Ovary (tissue), 9 donors: Measurements from ENCODE around the gene SH3GL3. TPM values are rescaled to one million over a fixed set of nuclear protein-coding genes. Genes with fewer than 3 reads are reported as not detected.

Experiments used
- DNase-seq, 5 donors: peaks; one replicate each; pipeline ENCODE4 v3.0.0-alpha.2; 2019 to 2020
- H3K27ac ChIP-seq, 2 donors: fragments of 200-600 bp; one replicate each; pipeline versions ENCODE4 v1.5.1 to v1.8.0; 2019 to 2022
- H3K27me3 ChIP-seq: fragments of 200-600 bp; one replicate; pipeline ENCODE4 v1.8.0; 2022
- H3K36me3 ChIP-seq: fragments of 200-600 bp; sonication (generic); one replicate; pipeline ENCODE4 v1.5.1; 2019
- H3K4me1 ChIP-seq: one replicate; pipeline ENCODE4 v1.8.1; 2013; ENCODE audit warnings: mild to moderate bottlenecking, moderate library complexity; ENCODE audit not compliant: insufficient read depth
- H3K4me3 ChIP-seq: fragments of 200-600 bp; sonication (generic); one replicate; pipeline ENCODE4 v1.5.1; 2017
- H3K9me3 ChIP-seq, 2 donors: fragments of 200-600 bp in 1 of 2; sonication (generic) in 1 of 2; one replicate each; pipeline versions ENCODE4 v1.5.1 to v1.8.1; 2013 to 2019; ENCODE audit warnings: mild to moderate bottlenecking in 1 of 2, moderate library complexity in 1 of 2
- EP300 ChIP-seq: sonication (generic); formaldehyde crosslinking; IDR thresholded peaks from one replicate; pipeline ENCODE4 v1.6.1; 2017; ENCODE audit warnings: antibody characterized with exemption
- POLR2A ChIP-seq: fragments of 450-650 bp; IDR thresholded peaks from one replicate; pipeline ENCODE4 v1.6.1; 2017; ENCODE audit warnings: antibody characterized with exemption, mild to moderate bottlenecking, moderate library complexity
- WGBS, 3 donors: extraction: QIAGEN DNeasy Blood & Tissue Kit in 1 of 3; methylation state at CpG; one replicate each; pipeline versions ENCODE4 v1.1.5 to v1.1.7; 2013 to 2017; 5-methylcytosine and 5-hydroxymethylcytosine counted together
- intact Hi-C, 4 donors: fragments of 100-400 bp; cut with DNase I; formaldehyde crosslinking; loops; one replicate each; pipeline versions ENCODE4 v1.11.0 to v1.15.1; 2022 to 2023
- polyA plus RNA-seq, 2 donors: library from polyadenylated mRNA; stranded (reverse); fragments of 200-250 nt in 1 of 2; fragments of 350-450 nt in 1 of 2; fragmentation: Illumina TruSeq in 1 of 2; extraction: RNeasy Lipid Tissue Mini Kit (QIAGEN cat#74804) in 1 of 2; gene quantifications; one replicate each; pipeline ENCODE4 v1.2.3, GENCODE V29; 2013 to 2014
- total RNA-seq, 7 donors: library from RNA; depleted of rRNA in 2 of 7; stranded (reverse); fragments of >200 nt in 2 of 7; fragmentation: NEBNext Ultra II Directional in 3 of 7; extraction: Animal tissue kit (Norgen Biotek cat#: 25700) in 3 of 7; gene quantifications; one replicate each; pipeline versions ENCODE4 v1.1.0 to v1.2.4, GENCODE V29; 2016 to 2023
- TF ChIP-seq, protein P1 (sequence below), 3 donors: fragments of 450-650 bp in 2 of 3; fragments of 200-600 bp in 1 of 3; IDR thresholded peaks; one replicate each; pipeline versions ENCODE4 v1.5.1 to v1.8.0; 2016 to 2022; ENCODE audit warnings: antibody characterized with exemption in 3 of 3, mild to moderate bottlenecking in 1 of 3
- donor health status: DM: no; HTN: no; CAD: no; lungs with moderate emphysema.
- donor health status: DM: no; HTN: no; CAD: no.
- donor health status: Bipolar disorder and iron deficiency.
- donor health status: DM: yes; HTN: yes; CAD: no.
- donor health status: DM: no; HTN: no; CAD: no.
- donor health status: DM: yes; HTN: yes; CAD: no.

Gene SH3GL3
- total and polyA plus RNA-seq, 9 donors, result 0.25 to 4.9 (median 0.55) TPM; not detected in 1

DNA sequence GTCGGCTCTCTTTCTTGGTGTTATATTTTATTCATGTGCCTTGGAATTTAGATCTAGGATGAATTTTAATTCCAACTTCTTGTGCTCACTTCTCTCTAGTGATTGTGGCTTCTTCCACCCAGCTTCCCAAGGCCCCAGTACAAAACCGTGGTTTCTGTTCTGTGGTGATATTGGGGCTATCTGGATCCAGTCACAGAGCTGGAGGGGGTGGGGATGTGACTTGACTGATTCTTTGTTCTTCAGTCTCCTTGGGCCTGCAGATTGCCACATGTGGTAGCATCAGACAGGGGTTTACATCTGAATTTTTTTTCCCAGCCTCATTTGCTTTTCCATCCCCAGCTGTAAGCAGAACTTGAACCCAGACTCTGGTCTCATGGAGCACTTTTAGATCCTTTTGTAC, 108.2 kb downstream of the SH3GL3 start:
- no peaks in the 10 kb centered on the region for H3K9me3 ChIP-seq
- no peak for DNase-seq
- H3K4me1 ChIP-seq, result no peaks in the 10 kb centered on the region
- no peaks in the 10 kb centered on the region for H3K27me3 ChIP-seq
- intact Hi-C loops, result loop anchor here in 2 of 4 donors (10.0 kb wide), 1 partner anchor 111 kb away; the partner anchor contains the start of gene SH3GL3 (in 2 of the 2)
- TF ChIP-seq POLR2A (no peak), EP300 (no peak)
- TF ChIP-seq, protein P1, sequence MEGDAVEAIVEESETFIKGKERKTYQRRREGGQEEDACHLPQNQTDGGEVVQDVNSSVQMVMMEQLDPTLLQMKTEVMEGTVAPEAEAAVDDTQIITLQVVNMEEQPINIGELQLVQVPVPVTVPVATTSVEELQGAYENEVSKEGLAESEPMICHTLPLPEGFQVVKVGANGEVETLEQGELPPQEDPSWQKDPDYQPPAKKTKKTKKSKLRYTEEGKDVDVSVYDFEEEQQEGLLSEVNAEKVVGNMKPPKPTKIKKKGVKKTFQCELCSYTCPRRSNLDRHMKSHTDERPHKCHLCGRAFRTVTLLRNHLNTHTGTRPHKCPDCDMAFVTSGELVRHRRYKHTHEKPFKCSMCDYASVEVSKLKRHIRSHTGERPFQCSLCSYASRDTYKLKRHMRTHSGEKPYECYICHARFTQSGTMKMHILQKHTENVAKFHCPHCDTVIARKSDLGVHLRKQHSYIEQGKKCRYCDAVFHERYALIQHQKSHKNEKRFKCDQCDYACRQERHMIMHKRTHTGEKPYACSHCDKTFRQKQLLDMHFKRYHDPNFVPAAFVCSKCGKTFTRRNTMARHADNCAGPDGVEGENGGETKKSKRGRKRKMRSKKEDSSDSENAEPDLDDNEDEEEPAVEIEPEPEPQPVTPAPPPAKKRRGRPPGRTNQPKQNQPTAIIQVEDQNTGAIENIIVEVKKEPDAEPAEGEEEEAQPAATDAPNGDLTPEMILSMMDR (IDR thresholded peaks at IDR 0.05), result no peak
- H3K36me3 ChIP-seq, result no peaks in the 10 kb centered on the region
- no peak overlapping the region for H3K27ac ChIP-seq
- WGBS, 3 donors, result 83 to 95% (median 95%) methylated on average over 2 of the region's 2 CpGs
- no peak overlapping the region for H3K4me3 ChIP-seq

DNA sequence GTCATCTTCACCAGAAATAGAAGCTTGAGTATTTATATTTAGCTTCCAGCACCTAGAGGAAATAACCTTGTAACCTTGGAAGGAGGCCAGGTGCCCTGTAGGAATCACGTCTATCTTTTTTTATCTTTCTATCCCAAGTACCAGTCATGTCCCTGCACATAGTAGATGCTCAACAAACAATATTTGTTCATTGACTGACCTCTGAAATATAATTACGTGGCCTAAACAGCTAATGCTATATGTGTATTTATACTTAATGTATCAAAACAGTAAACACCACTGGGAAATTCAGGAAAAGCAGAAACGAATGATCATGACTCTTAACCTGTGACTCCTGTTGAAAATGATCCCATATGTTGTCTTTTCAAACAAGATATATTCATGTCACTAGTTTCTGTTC, 108.9 kb downstream of the SH3GL3 start:
- 25 to 66% (median 50%) methylated on average over 3 of the region's 3 CpGs for WGBS, 3 donors
- Histone ChIP-seq H3K27ac (no peak overlapping the region), H3K4me1 (no peaks in the 10 kb centered on the region), H3K36me3 (no peaks in the 10 kb centered on the region), H3K4me3 (no peak overlapping the region), H3K27me3 (no peaks in the 10 kb centered on the region), H3K9me3 (no peaks in the 10 kb centered on the region)
- TF ChIP-seq POLR2A (no peak), EP300 (no peak)
- TF ChIP-seq, protein P1 (IDR thresholded peaks at IDR 0.05), result no peak
- no peak for DNase-seq
- intact Hi-C loops, result loop anchor here in 3 of 4 donors (2.0 to 10.0 kb wide), 2 partner anchors 111 to 117 kb away; partner anchors contain the start of gene SH3GL3 (in 2 of the 3)

DNA sequence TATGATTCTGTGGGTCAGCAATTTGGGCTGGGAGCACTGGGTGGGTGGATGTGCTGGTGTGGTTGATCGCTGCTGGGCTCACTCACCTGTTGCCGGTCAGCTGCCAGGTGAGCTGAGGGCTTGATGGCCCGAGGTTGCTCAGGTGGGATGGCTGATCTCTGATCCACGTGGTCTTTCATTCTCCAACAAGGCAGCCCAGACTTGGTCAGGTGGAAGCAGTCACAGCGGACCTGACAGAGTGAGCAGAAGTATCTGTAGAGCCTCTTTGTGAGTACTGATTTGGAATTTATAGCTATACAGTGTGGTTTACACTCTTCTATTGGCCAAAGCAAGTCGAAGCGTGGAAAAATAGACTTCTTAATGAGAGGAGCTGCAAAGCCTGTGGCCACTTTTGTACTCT, 109.6 kb downstream of the SH3GL3 start:
- Histone ChIP-seq H3K27me3 (no peaks in the 10 kb centered on the region), H3K4me3 (no peak overlapping the region), H3K36me3 (no peaks in the 10 kb centered on the region), H3K27ac (no peak overlapping the region), H3K4me1 (no peaks in the 10 kb centered on the region), H3K9me3 (no peaks in the 10 kb centered on the region)
- WGBS, 3 donors, result 83 to 87% (median 87%) methylated on average over 7 of the region's 7 CpGs
- TF ChIP-seq, protein P1 (IDR thresholded peaks at IDR 0.05), result no peak
- no peak for TF ChIP-seq POLR2A
- no peak for TF ChIP-seq EP300
- no peak for DNase-seq
- intact Hi-C loops, result loop anchor here in 3 of 4 donors (2.0 to 10.0 kb wide), 2 partner anchors 112 to 118 kb away; partner anchors contain the start of gene SH3GL3 (in 2 of the 3)

DNA sequence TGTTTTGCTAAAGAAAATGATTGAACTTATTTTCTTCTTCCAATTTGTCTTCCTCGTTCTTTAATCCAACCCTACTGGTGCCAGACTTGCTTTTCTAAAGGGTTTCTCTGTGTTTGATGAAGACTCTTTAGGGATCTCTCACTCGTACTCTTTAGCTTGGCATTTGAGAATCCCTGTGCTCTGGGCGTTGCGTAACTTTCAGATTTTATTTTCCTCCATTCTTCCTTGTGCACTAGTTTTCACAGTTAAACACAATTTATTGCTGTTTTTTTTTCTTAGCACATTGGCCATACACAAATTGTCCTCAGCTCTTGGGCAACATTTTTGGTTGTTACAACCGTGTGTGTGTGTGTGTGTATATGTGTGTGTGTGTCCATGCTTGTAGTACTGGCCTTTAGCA, 111.0 kb downstream of the SH3GL3 start:
- DNase-seq, result no peak
- WGBS, 3 donors, result 74 to 80% (median 77%) methylated on average over 5 of the region's 5 CpGs
- no peaks in the 10 kb centered on the region for H3K36me3 ChIP-seq
- no peak overlapping the region for H3K4me3 ChIP-seq
- H3K27ac ChIP-seq, result no peak overlapping the region
- no peaks in the 10 kb centered on the region for H3K9me3 ChIP-seq
- no peaks in the 10 kb centered on the region for H3K27me3 ChIP-seq
- H3K4me1 ChIP-seq, result no peaks in the 10 kb centered on the region
- no peak for TF ChIP-seq EP300
- TF ChIP-seq POLR2A, result no peak
- TF ChIP-seq, protein P1 (IDR thresholded peaks at IDR 0.05), result no peak
- intact Hi-C loops, result loop anchor here in 2 of 4 donors (10.0 kb wide), 1 partner anchor 113 kb away; the partner anchor contains the start of gene SH3GL3 (in 2 of the 2)
